ENCODE data around the gene CLN6. TPM values are rescaled to one million over a fixed set of nuclear protein-coding genes. Genes with fewer than 3 reads are reported as not detected.
"Not testable (repeated sequence)": the region's sequence is repeated elsewhere in the genome, so short reads cannot be mapped to it uniquely, and the experiment has no call there.

The CLN6 gene
- total RNA-seq, 1 donor from 2014 or later = 73.3 TPM

DNA sequence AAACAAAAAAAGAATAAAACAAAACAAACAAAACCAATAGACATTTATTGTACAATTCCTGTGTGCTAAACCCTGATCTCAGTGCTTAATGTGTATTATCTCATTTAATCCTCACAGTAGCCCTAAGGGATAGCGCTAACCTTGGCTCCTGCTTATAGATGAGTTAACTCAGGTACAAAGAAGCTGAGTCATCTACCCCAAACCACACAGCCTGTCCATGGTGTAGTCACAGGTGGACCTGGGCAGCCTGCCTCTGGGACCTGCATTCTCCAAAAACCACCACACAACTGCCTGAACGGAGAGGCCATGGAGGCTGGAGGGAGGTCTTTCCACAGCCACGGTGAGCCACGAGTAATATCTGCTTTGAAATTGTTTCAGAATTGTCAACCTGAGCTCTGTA is 5.5 kb upstream of the CLN6 start:
- no peak overlapping the region for H3K27ac Mint-ChIP-seq (ENCODE audit: unreplicated experiment)
- TF ChIP-seq, protein P1, sequence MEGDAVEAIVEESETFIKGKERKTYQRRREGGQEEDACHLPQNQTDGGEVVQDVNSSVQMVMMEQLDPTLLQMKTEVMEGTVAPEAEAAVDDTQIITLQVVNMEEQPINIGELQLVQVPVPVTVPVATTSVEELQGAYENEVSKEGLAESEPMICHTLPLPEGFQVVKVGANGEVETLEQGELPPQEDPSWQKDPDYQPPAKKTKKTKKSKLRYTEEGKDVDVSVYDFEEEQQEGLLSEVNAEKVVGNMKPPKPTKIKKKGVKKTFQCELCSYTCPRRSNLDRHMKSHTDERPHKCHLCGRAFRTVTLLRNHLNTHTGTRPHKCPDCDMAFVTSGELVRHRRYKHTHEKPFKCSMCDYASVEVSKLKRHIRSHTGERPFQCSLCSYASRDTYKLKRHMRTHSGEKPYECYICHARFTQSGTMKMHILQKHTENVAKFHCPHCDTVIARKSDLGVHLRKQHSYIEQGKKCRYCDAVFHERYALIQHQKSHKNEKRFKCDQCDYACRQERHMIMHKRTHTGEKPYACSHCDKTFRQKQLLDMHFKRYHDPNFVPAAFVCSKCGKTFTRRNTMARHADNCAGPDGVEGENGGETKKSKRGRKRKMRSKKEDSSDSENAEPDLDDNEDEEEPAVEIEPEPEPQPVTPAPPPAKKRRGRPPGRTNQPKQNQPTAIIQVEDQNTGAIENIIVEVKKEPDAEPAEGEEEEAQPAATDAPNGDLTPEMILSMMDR (conservative IDR thresholded peaks at IDR 0.05) = no peak
- H3K4me3 Mint-ChIP-seq = no peak overlapping the region
- DNase-seq (ENCODE audit: low read depth, low spot score) = no peak
- H3K27me3 Mint-ChIP-seq (ENCODE audit: low read depth) = no peaks in the 10 kb centered on the region
- H3K9me3 Mint-ChIP-seq = no peaks in the 10 kb centered on the region
- H3K4me1 Mint-ChIP-seq = peaks cover 15% of the 10 kb centered on the region
- no peaks in the 10 kb centered on the region for H3K36me3 Mint-ChIP-seq (ENCODE audit: low read depth)

DNA sequence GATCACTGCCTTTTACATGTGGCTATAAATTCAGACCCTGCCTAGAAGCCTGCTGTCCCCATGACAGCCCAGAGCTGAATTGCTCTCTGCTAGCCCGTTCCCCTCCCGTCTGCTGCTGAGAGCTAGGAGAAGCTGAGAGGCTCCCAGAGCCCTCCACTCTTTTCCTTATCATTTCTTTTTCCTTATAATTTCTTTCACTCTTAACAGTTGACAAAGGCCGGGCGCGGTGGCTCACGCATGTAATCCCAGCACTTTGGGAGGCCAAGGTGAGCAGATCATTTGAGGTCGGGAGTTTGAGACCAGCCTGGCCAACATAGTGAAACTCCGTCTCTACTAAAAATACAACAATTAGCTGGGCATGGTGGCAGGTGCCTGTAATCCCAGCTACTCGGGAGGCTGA is 5.0 kb upstream of the CLN6 start:
- DNase-seq (ENCODE audit: low read depth, low spot score); H3K36me3 Mint-ChIP-seq (ENCODE audit: low read depth); H3K27me3 Mint-ChIP-seq (ENCODE audit: low read depth); H3K9me3 Mint-ChIP-seq; H3K27ac Mint-ChIP-seq (ENCODE audit: unreplicated experiment); H3K4me3 Mint-ChIP-seq: not testable (repeated sequence)
- peaks cover 19% of the 10 kb centered on the region for H3K4me1 Mint-ChIP-seq

DNA sequence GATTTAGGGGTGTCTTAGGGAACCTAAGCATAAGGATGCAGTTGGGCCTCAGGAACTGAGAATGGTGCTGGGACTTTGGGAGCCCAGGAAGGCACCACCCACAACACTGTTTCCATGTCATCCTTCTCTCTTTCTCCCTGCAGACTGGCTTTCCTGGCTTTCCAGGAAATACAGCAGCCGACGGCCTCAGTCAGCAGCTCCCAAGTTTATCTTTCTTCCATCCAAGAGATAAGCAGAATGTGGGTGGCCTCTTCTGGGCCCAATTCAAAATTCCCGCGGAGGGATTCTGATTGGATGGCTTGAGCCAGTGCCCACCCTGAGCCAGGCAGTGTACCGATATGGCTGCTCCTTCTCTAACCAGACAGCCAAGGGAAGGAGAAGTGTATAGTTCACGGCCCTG is 4.5 kb upstream of the CLN6 start:
- H3K4me1 Mint-ChIP-seq = peaks cover 19% of the 10 kb centered on the region
- no peaks in the 10 kb centered on the region for H3K9me3 Mint-ChIP-seq
- TF ChIP-seq, protein P1 (conservative IDR thresholded peaks at IDR 0.05) = no peak
- H3K27ac Mint-ChIP-seq (ENCODE audit: unreplicated experiment) = no peak overlapping the region
- H3K4me3 Mint-ChIP-seq = peak overlapping the region; percentile 57
- no peaks in the 10 kb centered on the region for H3K27me3 Mint-ChIP-seq (ENCODE audit: low read depth)
- DNase-seq (ENCODE audit: low read depth, low spot score) = no peak
- no peaks in the 10 kb centered on the region for H3K36me3 Mint-ChIP-seq (ENCODE audit: low read depth)

DNA sequence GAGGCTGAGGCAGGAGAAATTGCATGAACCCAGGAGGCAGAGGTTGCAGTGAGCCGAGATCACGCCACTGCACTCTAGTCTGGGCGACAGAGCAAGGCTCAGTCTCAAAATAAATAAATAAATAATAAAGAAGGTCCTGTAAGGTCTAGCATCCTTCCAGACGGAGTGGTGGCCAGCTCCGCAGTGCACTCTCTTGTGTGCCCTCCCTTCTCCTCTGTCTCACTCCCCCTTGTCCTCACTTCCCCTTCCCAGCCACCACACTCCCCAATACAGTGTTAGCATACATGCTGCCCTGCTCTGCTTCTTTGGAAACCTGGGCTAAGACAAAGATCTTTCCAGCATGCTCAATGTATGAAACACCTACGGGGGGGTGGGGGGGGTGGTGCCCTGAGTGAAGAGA is 3.4 kb upstream of the CLN6 start:
- H3K27ac Mint-ChIP-seq (ENCODE audit: unreplicated experiment) = no peak overlapping the region
- no peak for DNase-seq (ENCODE audit: low read depth, low spot score)
- peaks cover 28% of the 10 kb centered on the region for H3K4me1 Mint-ChIP-seq

DNA sequence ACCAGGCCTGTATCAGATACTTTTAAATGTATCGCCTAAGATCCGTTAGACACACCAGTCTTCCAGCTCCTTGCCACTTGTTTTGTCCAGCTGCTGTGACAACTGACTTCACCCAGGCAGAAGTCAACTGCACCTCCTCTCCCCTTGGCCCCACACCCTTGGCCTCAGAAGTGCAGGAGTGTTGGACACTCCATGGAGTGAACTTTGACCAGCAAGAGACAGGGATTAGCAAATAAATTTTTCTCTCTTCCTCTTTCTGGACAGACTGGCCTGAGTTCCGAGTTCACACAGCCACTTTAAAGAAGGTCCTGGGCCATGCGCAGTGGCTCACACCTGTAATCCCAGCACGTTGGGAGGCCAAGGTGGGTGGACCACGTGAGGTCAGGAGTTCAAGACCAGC is 2.9 kb upstream of the CLN6 start:
- Mint-ChIP-seq H3K4me1 (peaks cover 33% of the 10 kb centered on the region), H3K27me3 (ENCODE audit: low read depth) (no peaks in the 10 kb centered on the region), H3K36me3 (ENCODE audit: low read depth) (no peaks in the 10 kb centered on the region), H3K9me3 (no peaks in the 10 kb centered on the region), H3K4me3 (no peak overlapping the region), H3K27ac (ENCODE audit: unreplicated experiment) (no peak overlapping the region)
- TF ChIP-seq, protein P1 (conservative IDR thresholded peaks at IDR 0.05) = no peak
- DNase-seq (ENCODE audit: low read depth, low spot score) = no peak

More for the DNA sequence above, 3.4 kb upstream of the CLN6 start:
- Mint-ChIP-seq H3K9me3 (no peaks in the 10 kb centered on the region), H3K36me3 (ENCODE audit: low read depth) (no peaks in the 10 kb centered on the region), H3K4me3 (no peak overlapping the region), H3K27me3 (ENCODE audit: low read depth) (no peaks in the 10 kb centered on the region)
- TF ChIP-seq, protein P1 (conservative IDR thresholded peaks at IDR 0.05) = no peak

DNA sequence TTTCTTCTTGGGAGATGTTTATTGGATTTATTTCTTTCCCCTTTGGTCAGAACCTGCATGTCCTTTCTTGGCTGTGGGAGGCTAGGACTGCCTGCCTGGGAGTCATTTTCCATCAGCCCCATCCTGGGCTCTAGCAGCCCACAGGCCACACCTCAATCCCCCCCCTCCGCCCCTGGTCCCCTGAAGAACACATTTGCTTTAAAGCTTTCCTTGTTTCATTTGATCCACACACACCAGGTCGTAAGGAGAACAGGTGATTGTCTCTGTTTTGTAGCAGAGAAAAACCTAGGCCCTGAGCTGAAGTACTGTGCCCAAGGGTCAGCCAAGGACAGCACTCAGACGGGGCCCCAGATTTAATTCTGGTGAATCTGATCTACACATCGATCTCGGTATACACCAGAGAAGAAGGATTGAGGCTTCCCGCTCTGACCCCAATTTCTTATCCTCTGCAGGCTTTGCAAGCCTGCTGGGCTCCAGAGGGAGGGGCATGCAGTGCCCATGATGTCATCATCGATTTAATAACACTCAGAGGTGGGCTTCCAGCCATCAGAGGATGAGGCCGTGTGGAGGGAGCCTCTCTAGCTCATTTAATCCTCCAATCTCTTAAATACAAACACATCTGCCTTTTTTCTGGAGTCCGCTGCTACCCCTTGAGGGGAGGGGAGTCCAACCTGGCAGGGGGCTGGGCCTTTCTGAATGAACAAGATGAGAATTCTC is 1.7 kb upstream of the CLN6 start:
- H3K4me3 Mint-ChIP-seq = peak overlapping the region; percentile 94
- no peaks in the 10 kb centered on the region for H3K36me3 Mint-ChIP-seq (ENCODE audit: low read depth)
- H3K9me3 Mint-ChIP-seq = no peaks in the 10 kb centered on the region
- peaks cover 42% of the 10 kb centered on the region for H3K4me1 Mint-ChIP-seq
- no peak for DNase-seq (ENCODE audit: low read depth, low spot score)
- no peak overlapping the region for H3K27ac Mint-ChIP-seq (ENCODE audit: unreplicated experiment)
- H3K27me3 Mint-ChIP-seq (ENCODE audit: low read depth) = no peaks in the 10 kb centered on the region
- TF ChIP-seq, protein P1 (conservative IDR thresholded peaks at IDR 0.05) = no peak
